Measurements from ENCODE around the gene S100A1.
"Not testable (repeated sequence)": the region's sequence is repeated elsewhere in the genome, so short reads cannot be mapped to it uniquely, and the experiment has no call there.

The S100A1 gene

DNA sequence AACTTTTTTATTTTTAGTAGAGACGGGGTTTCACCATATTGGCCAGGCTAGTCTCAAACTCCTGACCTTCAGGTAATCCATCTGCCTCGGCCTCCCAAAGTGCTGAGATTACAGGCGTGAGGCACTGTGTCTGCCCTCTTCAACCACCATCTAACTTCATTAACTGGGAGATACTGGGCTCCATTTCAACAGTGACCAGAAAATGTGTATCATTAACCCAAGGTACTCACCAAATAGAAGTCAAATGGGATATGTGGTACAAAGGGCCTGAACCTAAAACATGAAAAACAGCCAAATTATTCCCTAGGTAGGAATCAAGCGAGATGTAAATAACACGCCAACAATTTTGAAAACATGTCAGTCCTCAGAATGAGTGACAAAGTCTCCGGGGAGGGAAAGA lies 41.4 kb downstream of the S100A1 start:
- H3K27me3 Mint-ChIP-seq (ENCODE audit: low read depth), result no peaks in the 10 kb centered on the region
- H3K9me3 Mint-ChIP-seq, result no peaks in the 10 kb centered on the region
- H3K4me3 Mint-ChIP-seq, result no peak overlapping the region
- H3K4me1 Mint-ChIP-seq (ENCODE audit: low read depth), result peaks cover 24% of the 10 kb centered on the region
- no peak overlapping the region for H3K27ac Mint-ChIP-seq
- H3K36me3 Mint-ChIP-seq (ENCODE audit: low read depth), result peaks cover 40% of the 10 kb centered on the region

DNA sequence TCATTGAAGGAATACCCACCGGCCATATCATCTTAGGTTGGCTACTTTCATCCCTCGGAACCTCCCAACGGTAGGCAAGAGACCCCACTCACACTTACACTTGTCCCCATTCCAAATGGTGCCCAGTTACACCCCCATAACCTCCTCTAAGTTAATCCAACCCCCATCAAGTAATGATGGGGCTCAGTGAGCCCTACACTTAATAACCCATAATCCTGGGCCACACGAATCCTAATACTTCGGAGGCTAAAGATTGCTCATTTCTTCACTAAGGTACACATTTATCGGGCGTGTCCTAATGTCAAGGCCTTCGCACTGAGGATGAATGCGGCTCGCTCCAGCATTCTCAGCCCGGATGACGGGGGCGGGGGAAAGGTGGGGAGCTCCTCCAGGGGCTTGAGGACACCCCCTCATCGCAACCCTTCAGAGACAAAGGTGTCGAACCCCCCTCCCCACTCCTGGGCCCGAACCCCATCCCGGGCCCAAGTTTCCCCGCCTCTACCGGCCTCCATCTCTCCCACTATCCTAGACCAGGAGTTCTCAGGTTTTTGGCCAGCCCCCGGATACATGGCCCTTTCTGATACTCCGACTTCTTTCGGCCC lies 42.1 kb downstream of the S100A1 start:
- Mint-ChIP-seq H3K4me3 (no peak overlapping the region), H3K27ac (no peak overlapping the region), H3K36me3 (ENCODE audit: low read depth) (peaks cover 32% of the 10 kb centered on the region), H3K9me3 (no peaks in the 10 kb centered on the region), H3K4me1 (ENCODE audit: low read depth) (peaks cover 22% of the 10 kb centered on the region), H3K27me3 (ENCODE audit: low read depth) (no peaks in the 10 kb centered on the region)

DNA sequence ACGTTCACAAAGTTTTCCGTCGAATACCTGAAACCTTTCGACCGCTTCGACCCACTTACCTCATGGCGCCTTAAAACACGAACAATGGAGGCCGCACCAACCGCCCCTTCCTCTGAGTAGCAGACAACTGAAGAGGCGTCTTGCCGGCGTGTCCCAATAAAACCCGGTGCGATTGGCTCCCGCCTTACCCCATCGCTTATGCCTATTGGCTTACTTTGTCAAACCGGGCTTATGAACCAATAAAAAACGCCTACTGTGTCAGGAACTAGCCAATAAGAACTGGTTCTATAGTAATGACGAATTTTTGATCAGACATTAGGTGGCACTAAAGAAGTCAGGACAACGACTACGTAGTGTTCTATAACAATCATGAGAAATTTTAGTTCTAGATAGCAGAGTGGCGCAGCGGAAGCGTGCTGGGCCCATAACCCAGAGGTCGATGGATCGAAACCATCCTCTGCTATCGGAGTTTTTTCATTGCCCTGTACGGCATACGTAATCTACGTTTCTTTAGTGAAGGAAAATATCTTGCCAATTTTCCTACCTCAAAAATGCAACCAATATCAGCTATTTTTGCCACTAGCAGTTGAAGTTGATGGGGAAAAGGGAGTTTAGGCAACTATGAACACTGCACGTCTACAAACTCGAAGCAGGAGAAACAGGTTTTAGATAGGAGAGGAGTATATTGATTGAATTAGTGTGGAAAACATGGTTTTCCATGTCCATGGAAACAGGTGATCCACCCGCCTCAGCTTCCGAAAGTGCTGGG lies 42.8 kb downstream of the S100A1 start, which contains the start of gene ILF2:
ILF2 (minus strand) TSS at position 135 of the 769 bp plus-strand sequence; CDS start at position 64, 71 bp downstream.
- H3K27me3 Mint-ChIP-seq (ENCODE audit: low read depth), result no peaks in the 10 kb centered on the region
- H3K4me3 Mint-ChIP-seq, result no peak within 1 kb of the TSS
- no peaks in the 10 kb centered on the region for H3K9me3 Mint-ChIP-seq
- H3K36me3 Mint-ChIP-seq (ENCODE audit: low read depth), result peaks cover 30% of the 10 kb centered on the region
- no peak within 1 kb of the TSS for H3K27ac Mint-ChIP-seq
- peaks cover 22% of the 10 kb centered on the region for H3K4me1 Mint-ChIP-seq (ENCODE audit: low read depth)

DNA sequence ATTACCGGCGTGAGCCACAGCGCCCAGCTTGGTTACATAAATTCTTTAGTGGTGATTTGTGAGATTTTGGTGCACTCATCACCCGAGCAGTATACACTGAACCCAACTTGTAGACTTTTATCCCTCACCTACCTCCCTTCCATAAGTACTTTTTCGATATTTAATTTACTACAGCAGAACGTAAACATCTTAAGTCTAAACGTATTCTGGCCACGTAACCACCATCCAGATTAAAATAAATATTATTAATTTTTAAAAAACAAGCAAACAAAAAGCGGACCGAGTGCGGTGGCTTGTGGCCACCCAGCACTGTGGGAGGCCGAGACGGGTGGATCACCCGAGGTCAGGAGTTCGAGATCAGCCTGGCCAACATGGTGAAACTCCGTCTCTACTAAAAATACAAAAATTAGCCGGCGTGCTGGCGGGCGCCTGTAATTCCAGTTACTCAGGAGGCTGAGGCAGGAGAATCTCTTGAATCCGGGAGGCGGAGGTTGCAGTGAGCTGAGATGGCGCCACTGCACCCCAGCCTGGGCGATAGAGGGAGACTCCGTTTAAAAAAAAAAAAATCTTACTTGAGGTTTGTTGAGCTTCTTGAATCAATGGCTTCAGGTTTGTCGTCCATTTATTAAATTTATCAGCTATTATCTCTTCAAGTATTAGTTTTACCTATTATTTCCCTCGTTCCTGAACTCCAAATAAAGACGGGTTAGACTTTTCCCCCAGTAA lies 43.6 kb downstream of the S100A1 start:
- H3K27ac Mint-ChIP-seq; H3K9me3 Mint-ChIP-seq; H3K27me3 Mint-ChIP-seq (ENCODE audit: low read depth); H3K4me3 Mint-ChIP-seq: not testable (repeated sequence)
- H3K4me1 Mint-ChIP-seq (ENCODE audit: low read depth), result peaks cover 22% of the 10 kb centered on the region
- H3K36me3 Mint-ChIP-seq (ENCODE audit: low read depth), result peaks cover 28% of the 10 kb centered on the region

DNA sequence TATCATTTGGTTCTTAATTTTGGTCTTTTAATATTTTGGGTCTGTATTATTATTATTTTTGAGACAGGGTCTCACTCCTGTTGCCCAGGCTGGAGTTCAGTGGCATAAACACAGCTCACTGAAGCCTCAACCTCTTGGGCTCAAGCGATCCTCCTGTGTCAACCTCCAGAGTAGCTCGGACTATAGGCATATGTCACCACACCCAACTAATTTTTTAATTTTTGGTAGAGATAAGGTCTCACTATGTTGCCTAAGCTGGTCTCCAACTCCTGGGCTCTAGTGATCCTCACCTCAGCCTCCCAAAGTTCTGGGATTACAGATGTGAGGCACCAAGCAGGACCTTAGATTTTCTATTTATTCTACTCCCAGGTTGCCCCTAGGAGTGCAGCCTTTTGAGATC lies 45.3 kb downstream of the S100A1 start:
- Mint-ChIP-seq H3K27ac (no peak overlapping the region), H3K4me3 (peak overlapping the region; percentile 36), H3K4me1 (ENCODE audit: low read depth) (peaks cover 25% of the 10 kb centered on the region), H3K27me3 (ENCODE audit: low read depth) (peaks cover 17% of the 10 kb centered on the region), H3K9me3 (no peaks in the 10 kb centered on the region), H3K36me3 (ENCODE audit: low read depth) (peaks cover 12% of the 10 kb centered on the region)

DNA sequence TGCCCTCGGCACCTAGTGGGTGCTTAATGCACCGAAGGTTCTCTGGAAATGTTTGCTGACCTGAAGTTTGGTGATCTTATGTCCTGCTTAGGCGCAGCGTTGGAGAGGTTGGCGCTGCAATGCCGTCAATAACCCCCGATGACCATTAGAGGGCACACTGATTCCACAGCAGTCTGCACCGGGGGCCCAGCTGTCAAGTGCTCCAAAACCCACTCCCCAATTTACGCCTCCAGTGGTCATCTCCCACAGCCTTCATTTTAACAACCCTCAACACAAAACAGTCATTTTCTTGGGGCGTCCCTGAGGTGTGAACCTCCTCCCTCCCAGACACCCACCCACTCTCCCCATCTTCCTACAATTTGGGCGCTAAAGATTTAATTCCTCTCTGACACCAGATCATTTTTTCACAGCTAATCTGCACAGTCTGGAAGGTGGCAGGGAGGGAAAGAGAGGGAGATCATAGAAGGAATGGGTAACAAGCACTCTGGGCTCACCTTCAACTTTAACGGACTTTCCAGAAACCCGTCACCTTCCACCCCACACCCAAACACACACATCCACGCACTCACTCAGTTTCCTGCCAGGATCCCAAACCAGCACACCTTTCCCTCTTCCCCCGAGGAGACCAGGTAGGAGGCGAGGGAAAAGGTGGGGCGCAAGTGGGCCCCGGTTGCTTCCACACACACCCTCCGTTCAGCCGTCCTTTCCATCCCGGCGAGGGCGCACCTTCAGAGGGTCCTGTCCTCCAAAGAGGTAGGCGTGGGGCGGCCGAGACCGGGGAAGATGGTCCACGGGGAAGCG lies 49.7 kb downstream of the S100A1 start:
- Mint-ChIP-seq H3K36me3 (ENCODE audit: low read depth) (peaks cover 3% of the 10 kb centered on the region), H3K4me3 (peak overlapping the region; percentile 64), H3K27me3 (ENCODE audit: low read depth) (peaks cover 54% of the 10 kb centered on the region), H3K4me1 (ENCODE audit: low read depth) (peaks cover 16% of the 10 kb centered on the region), H3K9me3 (no peaks in the 10 kb centered on the region), H3K27ac (no peak overlapping the region)

DNA sequence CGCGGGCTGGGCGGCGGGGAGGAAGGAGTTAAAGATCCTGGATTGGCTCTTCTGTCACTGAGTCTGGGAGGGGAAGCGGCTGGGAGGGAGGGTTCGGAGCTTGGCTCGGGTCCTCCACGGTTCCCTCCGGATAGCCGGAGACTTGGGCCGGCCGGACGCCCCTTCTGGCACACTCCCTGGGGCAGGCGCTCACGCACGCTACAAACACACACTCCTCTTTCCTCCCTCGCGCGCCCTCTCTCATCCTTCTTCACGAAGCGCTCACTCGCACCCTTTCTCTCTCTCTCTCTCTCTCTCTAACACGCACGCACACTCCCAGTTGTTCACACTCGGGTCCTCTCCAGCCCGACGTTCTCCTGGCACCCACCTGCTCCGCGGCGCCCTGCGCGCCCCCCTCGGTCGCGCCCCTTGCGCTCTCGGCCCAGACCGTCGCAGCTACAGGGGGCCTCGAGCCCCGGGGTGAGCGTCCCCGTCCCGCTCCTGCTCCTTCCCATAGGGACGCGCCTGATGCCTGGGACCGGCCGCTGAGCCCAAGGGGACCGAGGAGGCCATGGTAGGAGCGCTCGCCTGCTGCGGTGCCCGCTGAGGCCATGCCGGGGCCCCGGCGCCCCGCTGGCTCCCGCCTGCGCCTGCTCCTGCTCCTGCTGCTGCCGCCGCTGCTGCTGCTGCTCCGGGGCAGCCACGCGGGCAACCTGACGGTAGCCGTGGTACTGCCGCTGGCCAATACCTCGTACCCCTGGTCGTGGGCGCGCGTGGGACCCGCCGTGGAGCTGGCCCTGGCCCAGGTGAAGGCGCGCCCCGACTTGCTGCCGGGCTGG lies 50.5 kb downstream of the S100A1 start, which contains the start of gene NPR1:
NPR1 (plus strand) TSS at position 170 of the 818 bp plus-strand sequence; CDS start at position 591, 421 bp downstream.
- Mint-ChIP-seq H3K36me3 (ENCODE audit: low read depth) (peaks cover 3% of the 10 kb centered on the region), H3K4me3 (peak within 1 kb of the TSS; percentile 76), H3K4me1 (ENCODE audit: low read depth) (peaks cover 16% of the 10 kb centered on the region), H3K9me3 (no peaks in the 10 kb centered on the region), H3K27me3 (ENCODE audit: low read depth) (peaks cover 59% of the 10 kb centered on the region), H3K27ac (no peak within 1 kb of the TSS)

DNA sequence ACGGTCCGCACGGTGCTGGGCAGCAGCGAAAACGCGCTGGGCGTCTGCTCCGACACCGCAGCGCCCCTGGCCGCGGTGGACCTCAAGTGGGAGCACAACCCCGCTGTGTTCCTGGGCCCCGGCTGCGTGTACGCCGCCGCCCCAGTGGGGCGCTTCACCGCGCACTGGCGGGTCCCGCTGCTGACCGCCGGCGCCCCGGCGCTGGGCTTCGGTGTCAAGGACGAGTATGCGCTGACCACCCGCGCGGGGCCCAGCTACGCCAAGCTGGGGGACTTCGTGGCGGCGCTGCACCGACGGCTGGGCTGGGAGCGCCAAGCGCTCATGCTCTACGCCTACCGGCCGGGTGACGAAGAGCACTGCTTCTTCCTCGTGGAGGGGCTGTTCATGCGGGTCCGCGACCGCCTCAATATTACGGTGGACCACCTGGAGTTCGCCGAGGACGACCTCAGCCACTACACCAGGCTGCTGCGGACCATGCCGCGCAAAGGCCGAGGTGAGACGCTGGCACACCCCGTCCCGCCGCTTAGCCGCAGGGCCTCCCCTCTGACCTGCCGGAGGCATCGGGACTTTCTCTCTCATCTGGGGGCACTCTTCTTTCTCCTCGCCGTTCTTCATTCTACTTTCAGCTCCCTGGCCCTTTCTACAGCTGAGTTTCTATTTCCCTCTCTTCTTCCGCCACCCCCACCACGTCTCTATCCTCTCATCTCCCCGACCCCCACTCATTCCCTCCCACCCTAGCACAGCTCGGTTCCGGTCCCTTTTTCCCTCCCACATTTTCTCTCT lies 51.3 kb downstream of the S100A1 start:
- Mint-ChIP-seq H3K4me3 (peak overlapping the region; percentile 76), H3K36me3 (ENCODE audit: low read depth) (peaks cover 3% of the 10 kb centered on the region), H3K27ac (no peak overlapping the region), H3K27me3 (ENCODE audit: low read depth) (peaks cover 62% of the 10 kb centered on the region), H3K9me3 (no peaks in the 10 kb centered on the region), H3K4me1 (ENCODE audit: low read depth) (peaks cover 16% of the 10 kb centered on the region)

DNA sequence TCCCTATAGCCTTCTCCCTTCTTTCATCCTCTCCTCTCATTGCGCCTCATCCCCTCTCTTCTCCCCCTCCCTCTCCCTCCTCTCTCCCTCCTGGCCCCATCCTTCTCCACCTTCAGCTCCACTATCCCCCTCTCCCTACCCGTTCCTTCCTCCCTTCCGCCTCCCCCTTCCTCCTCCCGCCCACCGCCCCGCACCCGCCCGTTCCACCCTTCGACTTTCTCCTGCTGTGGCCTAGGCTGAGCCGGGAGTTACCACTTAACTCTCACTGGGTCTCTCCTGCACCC lies 51.8 kb downstream of the S100A1 start:
- H3K4me1 Mint-ChIP-seq (ENCODE audit: low read depth), result peaks cover 16% of the 10 kb centered on the region
- peaks cover 65% of the 10 kb centered on the region for H3K27me3 Mint-ChIP-seq (ENCODE audit: low read depth)
- H3K27ac Mint-ChIP-seq, result no peak overlapping the region

More for the DNA sequence above, 51.8 kb downstream of the S100A1 start:
- Mint-ChIP-seq H3K4me3 (peak overlapping the region; percentile 76), H3K36me3 (ENCODE audit: low read depth) (peaks cover 3% of the 10 kb centered on the region), H3K9me3 (no peaks in the 10 kb centered on the region)
